Body of pancreas (tissue), 4 donors: ENCODE data around the gene AHCYL1.

Experiments
- POLR2A ChIP-seq, 3 donors: fragments of 450-650 bp; IDR thresholded peaks; one replicate each; pipeline ENCODE4 v1.6.1; 2016; ENCODE audit warnings: antibody characterized with exemption in 3 of 3, mild to moderate bottlenecking in 2 of 3
- TF ChIP-seq, protein P1 (sequence below), 7 experiments: fragments of 450-650 bp in 4 of 7; fragments of 200-600 bp in 3 of 7; sonication (generic) in 3 of 7; IDR thresholded peaks; one replicate each; pipeline ENCODE4 v1.5.1; 2016 to 2019; ENCODE audit warnings: antibody characterized with exemption in 7 of 7

DNA sequence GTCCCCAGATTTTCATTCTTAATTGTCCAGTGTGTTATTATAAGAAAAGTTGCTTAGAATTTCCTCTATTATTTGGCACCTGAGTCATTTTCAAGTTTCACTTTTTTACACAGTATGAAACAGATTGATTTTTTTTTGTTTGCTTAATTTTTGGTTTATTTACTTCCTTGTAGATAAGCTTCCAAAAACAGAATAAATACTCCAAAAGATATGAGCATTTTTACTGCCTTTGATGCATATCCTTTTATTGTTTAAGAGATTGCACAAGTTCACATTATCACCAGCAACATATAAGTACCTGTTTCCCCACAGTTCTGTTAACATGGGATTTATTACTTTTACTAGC lies 36.3 kb upstream of the AHCYL1 start:
- TF ChIP-seq, protein P1, sequence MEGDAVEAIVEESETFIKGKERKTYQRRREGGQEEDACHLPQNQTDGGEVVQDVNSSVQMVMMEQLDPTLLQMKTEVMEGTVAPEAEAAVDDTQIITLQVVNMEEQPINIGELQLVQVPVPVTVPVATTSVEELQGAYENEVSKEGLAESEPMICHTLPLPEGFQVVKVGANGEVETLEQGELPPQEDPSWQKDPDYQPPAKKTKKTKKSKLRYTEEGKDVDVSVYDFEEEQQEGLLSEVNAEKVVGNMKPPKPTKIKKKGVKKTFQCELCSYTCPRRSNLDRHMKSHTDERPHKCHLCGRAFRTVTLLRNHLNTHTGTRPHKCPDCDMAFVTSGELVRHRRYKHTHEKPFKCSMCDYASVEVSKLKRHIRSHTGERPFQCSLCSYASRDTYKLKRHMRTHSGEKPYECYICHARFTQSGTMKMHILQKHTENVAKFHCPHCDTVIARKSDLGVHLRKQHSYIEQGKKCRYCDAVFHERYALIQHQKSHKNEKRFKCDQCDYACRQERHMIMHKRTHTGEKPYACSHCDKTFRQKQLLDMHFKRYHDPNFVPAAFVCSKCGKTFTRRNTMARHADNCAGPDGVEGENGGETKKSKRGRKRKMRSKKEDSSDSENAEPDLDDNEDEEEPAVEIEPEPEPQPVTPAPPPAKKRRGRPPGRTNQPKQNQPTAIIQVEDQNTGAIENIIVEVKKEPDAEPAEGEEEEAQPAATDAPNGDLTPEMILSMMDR (IDR thresholded peaks at IDR 0.05): no peak
- no peak for TF ChIP-seq POLR2A (IDR thresholded peaks at IDR 0.05)
